ENCODE measurements around the gene NHEJ1. TPM values are rescaled to one million over a fixed set of nuclear protein-coding genes. Genes with fewer than 3 reads are reported as not detected.

Gene NHEJ1
- total RNA-seq, 2 experiments from 2014 or later = 20.0 to 20.9 TPM

GRCh38 chr2:219116776-219117646 is 43.6 kb downstream of the NHEJ1 start:
- ChIA-PET CTCF (interaction anchor here (0.6 to 9.6 kb wide), 7 partner anchors 12 to 720 kb away, joined by 3 to 93 read pairs (median 3); partner anchors contain the start of gene IHH), POLR2A (no interaction called here)

GRCh38 chr2:219112651-219113338 is 47.8 kb downstream of the NHEJ1 start:
- CTCF ChIA-PET = interaction anchor here (1.3 to 2.2 kb wide), 4 partner anchors 40 to 182 kb away, joined by 3 to 7 read pairs (median 6); no protein-coding TSS in a partner anchor
- POLR2A ChIA-PET = interaction anchor here (0.6 kb wide), 1 partner anchor 39 kb away, joined by 3 read pairs; no protein-coding TSS in a partner anchor

GRCh38 chr2:219112062-219112406 is 48.6 kb downstream of the NHEJ1 start:
- POLR2A ChIA-PET = no interaction called here
- CTCF ChIA-PET = interaction anchor here (1.0 to 2.2 kb wide), 5 partner anchors 39 to 183 kb away, joined by 3 to 7 read pairs (median 5); no protein-coding TSS in a partner anchor

GRCh38 chr2:219111375-219112061 is 49.1 kb downstream of the NHEJ1 start:
- POLR2A ChIA-PET = no interaction called here

GRCh38 chr2:219109471-219109870 is 51.1 kb downstream of the NHEJ1 start:
- ChIA-PET CTCF (interaction anchor here (1.9 kb wide), 1 partner anchor 10 kb away, joined by 6 read pairs; no protein-coding TSS in a partner anchor), POLR2A (no interaction called here)

More at GRCh38 chr2:219111375-219112061, 49.1 kb downstream of the NHEJ1 start:
- CTCF ChIA-PET = interaction anchor here (1.0 to 2.2 kb wide), 6 partner anchors 8 to 183 kb away, joined by 3 to 7 read pairs (median 6); no protein-coding TSS in a partner anchor

GRCh38 chr2:219107758-219108157 is 52.9 kb downstream of the NHEJ1 start:
- POLR2A ChIA-PET = no interaction called here

GRCh38 chr2:219106251-219106650 is 54.4 kb downstream of the NHEJ1 start:
- CTCF ChIA-PET = interaction anchor here (1.2 to 1.5 kb wide), 3 partner anchors 11 to 48 kb away, joined by 3 to 4 read pairs (median 3); no protein-coding TSS in a partner anchor
- POLR2A ChIA-PET = no interaction called here

More at GRCh38 chr2:219107758-219108157, 52.9 kb downstream of the NHEJ1 start:
- CTCF ChIA-PET = interaction anchor here (0.7 to 1.8 kb wide), 2 partner anchors 50 to 64 kb away, joined by 3 to 5 read pairs; no protein-coding TSS in a partner anchor

- POLR2A ChIA-PET = interaction anchor here (0.6 kb wide), 1 partner anchor 149 kb away, joined by 12 read pairs; the partner anchor contains the start of gene TUBA4B
- CTCF ChIA-PET = interaction anchor here (0.6 to 1.7 kb wide), 12 partner anchors 13 to 445 kb away, joined by 3 to 15 read pairs (median 3); partner anchors contain the start of genes BCS1L and ZNF142
These were observed 56.2 kb downstream of the NHEJ1 start for GRCh38 chr2:219104107-219105035.

GRCh38 chr2:219099329-219099728 is 61.3 kb downstream of the NHEJ1 start:
- CTCF ChIA-PET = interaction anchor here (1.1 to 2.2 kb wide), 3 partner anchors 42 to 69 kb away, joined by 4 to 5 read pairs (median 4); no protein-coding TSS in a partner anchor
- POLR2A ChIA-PET = no interaction called here

- POLR2A ChIA-PET = no interaction called here
- CTCF ChIA-PET = no interaction called here
These were observed 65.1 kb downstream of the NHEJ1 start for GRCh38 chr2:219095406-219095935.

- ChIA-PET CTCF (interaction anchor here (1.2 kb wide), 1 partner anchor 64 kb away, joined by 3 read pairs; no protein-coding TSS in a partner anchor), POLR2A (no interaction called here)
These were observed 66.4 kb downstream of the NHEJ1 start for GRCh38 chr2:219094171-219094570.

GRCh38 chr2:219090436-219091299 is 69.9 kb downstream of the NHEJ1 start:
- ChIA-PET POLR2A (no interaction called here), CTCF (interaction anchor here (0.7 to 1.8 kb wide), 2 partner anchors 10 to 13 kb away, joined by 3 to 4 read pairs; no protein-coding TSS in a partner anchor)

- CTCF ChIA-PET = interaction anchor here (0.6 kb wide), 1 partner anchor 61 kb away, joined by 3 read pairs; no protein-coding TSS in a partner anchor
- POLR2A ChIA-PET = no interaction called here
These were observed 71.3 kb downstream of the NHEJ1 start for GRCh38 chr2:219089330-219089729.

- POLR2A ChIA-PET = no interaction called here
- CTCF ChIA-PET = interaction anchor here (1.0 to 1.5 kb wide), 2 partner anchors 16 to 86 kb away, joined by 3 read pairs; no protein-coding TSS in a partner anchor
These were observed 72.8 kb downstream of the NHEJ1 start for GRCh38 chr2:219087848-219088247.

- ChIA-PET POLR2A (no interaction called here), CTCF (interaction anchor here (1.5 to 1.6 kb wide), 2 partner anchors 29 to 86 kb away, joined by 3 to 4 read pairs; no protein-coding TSS in a partner anchor)
These were observed 73.3 kb downstream of the NHEJ1 start for GRCh38 chr2:219087361-219087760.

GRCh38 chr2:219086196-219086595 is 74.4 kb downstream of the NHEJ1 start:
- POLR2A ChIA-PET = no interaction called here
- CTCF ChIA-PET = interaction anchor here (1.6 to 2.2 kb wide), 2 partner anchors 13 to 28 kb away, joined by 4 to 5 read pairs; no protein-coding TSS in a partner anchor

All from activated CD8-positive, alpha-beta memory T cell treated with anti-CD3 and anti-CD28 coated beads for 36 hours (primary cell).